ENCODE results near the gene NECTIN4.
A peak's percentile ranks its signal among the peaks of the same experiment; 100 is the strongest.

The NECTIN4 gene

GRCh38 chr1:161070761-161071160 lies 18.6 kb downstream of the NECTIN4 start:
- Histone ChIP-seq H3K79me2 (ENCODE audit: insufficient read depth, low read length) (peaks cover 34% of the 10 kb centered on the region), H3F3A (ENCODE audit: insufficient read depth) (peaks cover 14% of the 10 kb centered on the region; the same call in 1 of the 2 replicates), H3K9ac (ENCODE audit: low read length) (no peak overlapping the region), H3K9me3 (ENCODE audit: insufficient read depth, low read length) (no peaks in the 10 kb centered on the region), H3K9me2 (replicated peaks; ENCODE audit: insufficient read depth, low read length) (no peaks in the 10 kb centered on the region), H2AFZ (ENCODE audit: low read depth, low read length, severe bottlenecking) (no peak overlapping the region), H3K4me2 (ENCODE audit: low read depth, low read length, poor library complexity, severe bottlenecking) (no peak overlapping the region), H3K4me3 (ENCODE audit: insufficient read depth, low read length, poor library complexity, severe bottlenecking) (no peak overlapping the region), H3K27me3 (ENCODE audit: low read length) (no peaks in the 10 kb centered on the region), H4K20me1 (ENCODE audit: low read depth, low read length) (no peaks in the 10 kb centered on the region), H3K36me3 (ENCODE audit: low read length) (no peaks in the 10 kb centered on the region), H3K27ac (ENCODE audit: low read depth, low read length) (no peak overlapping the region)
- TF ChIP-seq CTCF (IDR thresholded peaks at IDR 0.05; ENCODE audit: insufficient read depth, low read length, poor library complexity, severe bottlenecking) (no peak), EZH2phosphoT487 (conservative IDR thresholded peaks at IDR 0.05; ENCODE audit: low read length) (no peak)

GRCh38 chr1:161069731-161070270 lies 19.6 kb downstream of the NECTIN4 start, which contains the start of gene ARHGAP30:
ARHGAP30 (minus strand) TSS chr1:161069891; CDS start chr1:161069624, 267 bp downstream.
- Histone ChIP-seq H3K9me2 (replicated peaks; ENCODE audit: insufficient read depth, low read length) (no peaks in the 10 kb centered on the region), H3K9ac (ENCODE audit: low read length) (peak within 1 kb of the TSS; percentile 93), H3K27me3 (ENCODE audit: low read length) (no peaks in the 10 kb centered on the region), H3K4me3 (ENCODE audit: insufficient read depth, low read length, poor library complexity, severe bottlenecking) (peak within 1 kb of the TSS; percentile 79), H3K27ac (ENCODE audit: low read depth, low read length) (peak within 1 kb of the TSS; percentile 83), H3K4me2 (ENCODE audit: low read depth, low read length, poor library complexity, severe bottlenecking) (peak within 1 kb of the TSS; percentile 77), H3K79me2 (ENCODE audit: insufficient read depth, low read length) (peaks cover 40% of the 10 kb centered on the region), H3F3A (ENCODE audit: insufficient read depth) (peaks cover 14% of the 10 kb centered on the region; the same call in 1 of the 2 replicates), H3K9me3 (ENCODE audit: insufficient read depth, low read length) (no peaks in the 10 kb centered on the region), H3K36me3 (ENCODE audit: low read length) (no peaks in the 10 kb centered on the region), H2AFZ (ENCODE audit: low read depth, low read length, severe bottlenecking) (peak within 1 kb of the TSS; percentile 55), H4K20me1 (ENCODE audit: low read depth, low read length) (no peaks in the 10 kb centered on the region)
- TF ChIP-seq EZH2phosphoT487 (conservative IDR thresholded peaks at IDR 0.05; ENCODE audit: low read length), result no peak
- TF ChIP-seq CTCF (IDR thresholded peaks at IDR 0.05; ENCODE audit: insufficient read depth, low read length, poor library complexity, severe bottlenecking), result no peak

GRCh38 chr1:161069241-161069640 lies 20.1 kb downstream of the NECTIN4 start:
- H3K9me3 ChIP-seq (ENCODE audit: insufficient read depth, low read length), result no peaks in the 10 kb centered on the region
- H3K4me2 ChIP-seq (ENCODE audit: low read depth, low read length, poor library complexity, severe bottlenecking), result peak overlapping the region; percentile 77
- peak overlapping the region; percentile 93 for H3K9ac ChIP-seq (ENCODE audit: low read length)
- H3K79me2 ChIP-seq (ENCODE audit: insufficient read depth, low read length), result peaks cover 45% of the 10 kb centered on the region
- no peaks in the 10 kb centered on the region for H4K20me1 ChIP-seq (ENCODE audit: low read depth, low read length)
- peak overlapping the region; percentile 79 for H3K4me3 ChIP-seq (ENCODE audit: insufficient read depth, low read length, poor library complexity, severe bottlenecking)
- no peaks in the 10 kb centered on the region for H3K36me3 ChIP-seq (ENCODE audit: low read length)
- TF ChIP-seq EZH2phosphoT487 (conservative IDR thresholded peaks at IDR 0.05; ENCODE audit: low read length) (no peak), CTCF (IDR thresholded peaks at IDR 0.05; ENCODE audit: insufficient read depth, low read length, poor library complexity, severe bottlenecking) (no peak)
- H3K27ac ChIP-seq (ENCODE audit: low read depth, low read length), result peak overlapping the region; percentile 83
- H3K9me2 ChIP-seq (replicated peaks; ENCODE audit: insufficient read depth, low read length), result no peaks in the 10 kb centered on the region
- peak overlapping the region; percentile 53 for H2AFZ ChIP-seq (ENCODE audit: low read depth, low read length, severe bottlenecking)
- H3K27me3 ChIP-seq (ENCODE audit: low read length), result no peaks in the 10 kb centered on the region
- peaks cover 14% of the 10 kb centered on the region; the same call in 1 of the 2 replicates for H3F3A ChIP-seq (ENCODE audit: insufficient read depth)
